ENCODE measurements around the gene PRR35.
"Not testable (repeated sequence)": the region's sequence is repeated elsewhere in the genome, so short reads cannot be mapped to it uniquely, and the experiment has no call there.

PRR35 gene

DNA sequence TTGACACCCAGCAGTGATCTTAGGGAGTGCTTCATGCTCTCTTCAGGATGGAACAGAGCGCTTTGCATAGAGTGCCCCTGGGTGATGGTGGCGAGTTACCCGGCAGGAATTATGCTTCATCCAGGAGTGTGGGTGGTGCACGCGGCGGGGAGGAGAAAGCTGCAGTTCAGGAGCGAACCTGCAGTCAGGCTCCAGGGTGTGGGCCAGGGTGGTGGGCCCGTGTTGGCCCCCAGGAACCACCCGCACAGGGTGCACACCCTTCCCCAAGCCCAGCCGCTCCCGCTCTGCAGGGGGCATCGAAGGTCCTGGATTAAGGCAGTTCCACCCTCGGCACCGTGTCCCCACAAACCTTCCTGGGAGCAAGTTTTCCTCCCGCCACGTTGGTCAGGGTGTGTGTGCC, 33.6 kb downstream of the PRR35 start:
- no peak for DNase-seq (ENCODE audit: low read depth in 2 of 2)

DNA sequence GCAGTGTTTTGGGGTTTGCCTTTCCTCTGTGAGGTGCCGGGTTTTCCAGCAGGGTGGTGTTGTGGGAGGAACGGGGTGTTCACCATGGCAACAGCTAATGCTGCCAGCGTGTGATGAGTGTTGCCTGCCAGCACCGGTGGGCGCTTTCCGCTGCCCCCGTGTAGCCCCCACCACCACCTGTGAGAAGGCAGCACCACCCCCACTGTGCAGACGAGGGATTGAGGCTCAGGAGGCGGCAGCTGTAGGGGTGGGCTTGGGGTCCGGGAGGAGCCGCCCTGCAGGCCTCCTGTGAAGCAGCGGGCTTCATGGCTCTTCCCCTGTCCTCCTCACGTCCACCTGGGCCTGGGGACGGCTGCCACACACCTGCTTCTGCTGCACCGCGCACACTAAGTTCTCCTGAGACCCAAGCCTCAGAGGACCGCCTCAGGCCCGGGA, 34.9 kb downstream of the PRR35 start:
- DNase-seq (ENCODE audit: low read depth in 2 of 2), result no peak

DNA sequence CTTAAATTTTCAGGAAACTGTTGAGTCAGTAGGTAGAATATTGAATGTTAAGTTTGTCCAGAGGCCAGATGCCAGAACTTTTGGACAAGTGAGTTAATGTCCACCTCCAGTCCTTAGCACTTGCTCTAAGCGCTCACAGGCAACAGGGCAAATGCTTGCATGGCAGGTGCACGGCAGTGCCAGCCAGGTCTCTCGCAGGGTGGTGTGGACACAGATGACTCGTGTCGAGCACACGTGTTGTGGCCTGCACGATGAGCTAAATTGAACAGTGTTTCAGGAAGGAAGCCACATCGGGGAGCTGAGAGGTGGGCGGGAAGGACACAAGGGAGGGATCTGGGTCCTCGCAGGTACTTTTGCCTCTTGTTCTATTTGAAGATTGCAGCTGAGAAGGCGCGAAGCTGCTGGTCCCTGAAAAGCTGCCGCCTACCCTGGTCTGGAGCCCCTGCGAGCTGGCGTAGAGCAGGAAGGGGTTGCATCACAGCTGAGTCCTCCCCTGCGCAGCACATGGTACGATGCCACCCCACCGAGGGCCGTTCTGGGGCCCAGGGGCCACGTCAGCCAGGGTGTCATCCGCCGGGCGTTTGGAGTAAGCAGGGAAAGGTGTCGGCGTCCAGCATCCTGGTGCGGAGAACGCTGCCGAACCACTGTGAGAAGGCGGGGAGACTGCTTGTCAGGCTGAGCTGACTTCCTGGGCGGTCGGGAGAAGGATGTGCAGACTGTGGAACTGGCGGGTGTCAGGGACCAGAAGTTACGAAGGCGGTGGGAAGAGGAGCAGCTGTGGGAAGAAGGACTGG, 35.9 kb downstream of the PRR35 start:
- DNase-seq (ENCODE audit: low read depth in 2 of 2), result no peak

DNA sequence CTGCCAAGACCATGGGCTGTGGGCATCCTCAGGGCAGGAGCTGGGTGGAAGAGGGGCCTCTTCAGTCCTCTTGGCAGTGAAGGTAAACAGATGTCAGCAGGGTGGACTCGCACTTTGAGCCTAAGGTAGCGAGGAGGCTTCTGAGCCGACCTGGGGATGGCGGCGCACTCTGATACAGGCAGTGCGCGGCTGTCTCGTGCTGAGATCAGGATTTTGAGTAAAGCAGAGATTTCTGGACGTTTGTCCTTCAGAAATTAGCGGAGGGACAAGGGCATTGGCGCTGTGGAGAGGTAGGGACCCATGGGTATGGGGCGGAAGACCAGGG, 36.5 kb downstream of the PRR35 start:
- DNase-seq (ENCODE audit: low read depth in 2 of 2), result no peak

DNA sequence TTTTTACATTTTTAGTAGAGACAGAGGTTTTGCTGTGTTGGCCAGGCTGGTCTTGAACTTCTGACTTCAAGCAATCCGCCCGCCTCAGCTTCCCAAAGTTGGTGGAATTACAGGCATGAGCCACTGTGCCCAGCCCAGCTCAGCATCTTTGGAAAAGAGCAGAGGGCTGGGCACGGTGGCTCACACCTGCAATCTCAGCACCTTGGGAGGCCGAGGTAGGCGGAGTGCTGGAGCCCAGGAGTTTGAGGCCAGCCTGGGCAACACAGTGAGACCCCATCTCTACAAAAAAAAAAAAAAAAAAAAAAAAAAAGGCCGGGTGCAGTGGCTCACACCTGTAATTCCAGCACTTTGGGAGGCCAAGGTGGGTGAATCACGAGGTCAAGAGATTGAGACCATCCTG, 37.5 kb downstream of the PRR35 start:
- DNase-seq (ENCODE audit: low read depth in 2 of 2), result not testable (repeated sequence)

- DNase-seq (ENCODE audit: low read depth in 2 of 2), result no peak
These were observed 38.9 kb downstream of the PRR35 start for GRCh38 chr16:598823-599739.

DNA sequence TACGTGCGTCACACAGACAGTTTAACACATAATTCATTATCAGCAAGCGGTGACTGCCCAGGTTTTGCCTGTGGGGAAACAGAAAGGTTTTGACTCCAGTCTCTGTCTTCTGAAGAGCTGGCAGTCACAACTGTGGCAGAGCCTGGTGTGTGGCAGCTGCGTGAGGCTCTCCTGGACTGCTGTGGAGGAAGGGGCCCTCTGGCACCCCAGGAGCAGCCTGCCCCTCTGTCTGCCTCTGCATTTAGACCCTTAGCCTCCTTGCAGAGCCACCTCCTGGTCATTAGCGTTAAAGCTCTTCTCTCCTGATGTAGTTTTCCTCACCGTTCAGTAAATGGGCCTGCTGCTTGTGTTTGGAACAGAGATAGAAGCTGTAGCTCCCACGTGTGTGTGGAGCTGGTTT, 40.6 kb downstream of the PRR35 start:
- no peak for DNase-seq (ENCODE audit: low read depth in 2 of 2)

- DNase-seq (ENCODE audit: low read depth in 2 of 2), result no peak
These were observed 43.7 kb downstream of the PRR35 start for GRCh38 chr16:603933-604332.

GRCh38 chr16:606656-607307, 46.6 kb downstream of the PRR35 start:
- DNase-seq (ENCODE audit: low read depth in 2 of 2), result no peak

DNA sequence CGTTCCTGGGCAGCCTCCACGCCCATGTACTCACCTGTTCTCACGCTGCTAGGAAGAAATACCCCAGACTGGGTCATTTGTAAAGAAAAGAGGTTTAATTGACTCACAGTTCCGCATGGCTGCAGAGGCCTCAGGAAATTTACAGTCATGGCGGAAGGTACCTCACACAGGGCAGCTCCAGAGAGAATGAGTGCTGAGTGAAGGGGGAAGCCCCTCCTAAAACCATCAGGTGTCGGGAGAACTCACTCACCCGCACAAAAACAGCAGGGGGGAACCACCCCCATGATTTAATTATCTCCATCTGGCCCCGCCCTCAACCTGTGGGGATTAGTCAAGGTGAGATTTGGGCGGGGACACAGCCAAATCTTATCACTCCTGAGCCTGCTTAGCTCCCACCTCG, 47.8 kb downstream of the PRR35 start:
- DNase-seq (ENCODE audit: low read depth in 2 of 2), result no peak

GRCh38 chr16:609316-609715, 49.1 kb downstream of the PRR35 start:
- no peak for DNase-seq (ENCODE audit: low read depth in 2 of 2)

DNA sequence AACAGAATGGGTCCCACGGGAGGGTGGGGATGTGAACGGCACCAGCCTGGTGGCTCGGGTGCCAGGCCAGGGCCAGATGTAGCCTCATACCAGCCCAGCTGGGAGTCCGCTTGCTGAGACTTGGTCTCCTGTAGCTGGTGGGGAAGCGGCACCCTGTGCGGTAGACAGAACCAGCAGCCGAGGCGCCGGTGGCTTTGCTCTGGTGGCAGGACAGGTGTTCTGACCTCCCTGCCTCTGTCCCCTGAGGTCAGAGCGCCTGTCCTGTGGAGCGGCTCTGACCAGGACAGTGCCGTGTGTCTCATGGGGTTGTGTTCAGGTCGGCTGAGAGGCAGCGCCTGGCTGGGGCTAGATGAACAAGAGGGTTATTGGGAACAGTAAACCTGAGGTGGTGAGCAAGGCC, 49.8 kb downstream of the PRR35 start:
- no peak for DNase-seq (ENCODE audit: low read depth in 2 of 2)

GRCh38 chr16:610513-611381, 50.6 kb downstream of the PRR35 start:
- peak in 1 of 2 donors; percentile 36 for DNase-seq (ENCODE audit: low read depth in 2 of 2)

- no peak for DNase-seq (ENCODE audit: low read depth in 2 of 2)
These were observed 54.9 kb downstream of the PRR35 start for GRCh38 chr16:615122-615521.
